ENCODE data around the gene NRXN3.

Gene NRXN3

GRCh38 chr14:78131201-78131600, 39.0 kb upstream of the NRXN3 start:
- no peak overlapping the region for H3K4me3 Mint-ChIP-seq
- H3K36me3 Mint-ChIP-seq (ENCODE audit: low read depth), result no peaks in the 10 kb centered on the region
- H3K27ac Mint-ChIP-seq, result no peak overlapping the region
- no peak for TF ChIP-seq CTCF (IDR thresholded peaks at IDR 0.05)
- peaks cover 7% of the 10 kb centered on the region for H3K27me3 Mint-ChIP-seq (ENCODE audit: low read depth, poor library complexity)
- no peak for DNase-seq
- peaks cover 6% of the 10 kb centered on the region for H3K4me1 Mint-ChIP-seq
- no peaks in the 10 kb centered on the region for H3K9me3 Mint-ChIP-seq

- no peak overlapping the region for H3K27ac Mint-ChIP-seq
- H3K9me3 Mint-ChIP-seq, result no peaks in the 10 kb centered on the region
- TF ChIP-seq CTCF (IDR thresholded peaks at IDR 0.05), result no peak
- peaks cover 7% of the 10 kb centered on the region for H3K27me3 Mint-ChIP-seq (ENCODE audit: low read depth, poor library complexity)
- no peak for DNase-seq
- peaks cover 6% of the 10 kb centered on the region for H3K4me1 Mint-ChIP-seq
- H3K4me3 Mint-ChIP-seq, result no peak overlapping the region
- no peaks in the 10 kb centered on the region for H3K36me3 Mint-ChIP-seq (ENCODE audit: low read depth)
Measured at GRCh38 chr14:78131616-78132015, 38.6 kb upstream of the NRXN3 start.

GRCh38 chr14:78135450-78135891, 34.7 kb upstream of the NRXN3 start:
- Mint-ChIP-seq H3K27ac (no peak overlapping the region), H3K9me3 (no peaks in the 10 kb centered on the region), H3K4me1 (no peaks in the 10 kb centered on the region), H3K4me3 (no peak overlapping the region), H3K27me3 (ENCODE audit: low read depth, poor library complexity) (peaks cover 7% of the 10 kb centered on the region), H3K36me3 (ENCODE audit: low read depth) (no peaks in the 10 kb centered on the region)
- no peak for TF ChIP-seq CTCF (IDR thresholded peaks at IDR 0.05)
- DNase-seq, result no peak

- no peak for TF ChIP-seq CTCF (IDR thresholded peaks at IDR 0.05)
- no peak for DNase-seq
- no peaks in the 10 kb centered on the region for H3K4me1 Mint-ChIP-seq
- H3K27ac Mint-ChIP-seq, result no peak overlapping the region
- H3K4me3 Mint-ChIP-seq, result no peak overlapping the region
- H3K27me3 Mint-ChIP-seq (ENCODE audit: low read depth, poor library complexity), result peaks cover 7% of the 10 kb centered on the region
- H3K36me3 Mint-ChIP-seq (ENCODE audit: low read depth), result no peaks in the 10 kb centered on the region
- no peaks in the 10 kb centered on the region for H3K9me3 Mint-ChIP-seq
Measured at GRCh38 chr14:78136695-78137094, 33.5 kb upstream of the NRXN3 start.

- TF ChIP-seq CTCF (IDR thresholded peaks at IDR 0.05), result no peak
- Mint-ChIP-seq H3K4me1 (no peaks in the 10 kb centered on the region), H3K27me3 (ENCODE audit: low read depth, poor library complexity) (peaks cover 10% of the 10 kb centered on the region), H3K27ac (no peak overlapping the region), H3K9me3 (no peaks in the 10 kb centered on the region), H3K4me3 (no peak overlapping the region), H3K36me3 (ENCODE audit: low read depth) (no peaks in the 10 kb centered on the region)
- DNase-seq, result no peak
Measured at GRCh38 chr14:78141590-78141989, 28.6 kb upstream of the NRXN3 start.

- Mint-ChIP-seq H3K4me3 (no peak overlapping the region), H3K4me1 (no peaks in the 10 kb centered on the region), H3K27me3 (ENCODE audit: low read depth, poor library complexity) (peaks cover 10% of the 10 kb centered on the region), H3K27ac (no peak overlapping the region), H3K9me3 (no peaks in the 10 kb centered on the region), H3K36me3 (ENCODE audit: low read depth) (no peaks in the 10 kb centered on the region)
- TF ChIP-seq CTCF (IDR thresholded peaks at IDR 0.05), result no peak
- no peak for DNase-seq
Measured at GRCh38 chr14:78142998-78143397, 27.2 kb upstream of the NRXN3 start.

All from nephron progenitor cell (in vitro differentiated cells).